ENCODE data around the gene SREK1IP1.

Gene SREK1IP1

DNA sequence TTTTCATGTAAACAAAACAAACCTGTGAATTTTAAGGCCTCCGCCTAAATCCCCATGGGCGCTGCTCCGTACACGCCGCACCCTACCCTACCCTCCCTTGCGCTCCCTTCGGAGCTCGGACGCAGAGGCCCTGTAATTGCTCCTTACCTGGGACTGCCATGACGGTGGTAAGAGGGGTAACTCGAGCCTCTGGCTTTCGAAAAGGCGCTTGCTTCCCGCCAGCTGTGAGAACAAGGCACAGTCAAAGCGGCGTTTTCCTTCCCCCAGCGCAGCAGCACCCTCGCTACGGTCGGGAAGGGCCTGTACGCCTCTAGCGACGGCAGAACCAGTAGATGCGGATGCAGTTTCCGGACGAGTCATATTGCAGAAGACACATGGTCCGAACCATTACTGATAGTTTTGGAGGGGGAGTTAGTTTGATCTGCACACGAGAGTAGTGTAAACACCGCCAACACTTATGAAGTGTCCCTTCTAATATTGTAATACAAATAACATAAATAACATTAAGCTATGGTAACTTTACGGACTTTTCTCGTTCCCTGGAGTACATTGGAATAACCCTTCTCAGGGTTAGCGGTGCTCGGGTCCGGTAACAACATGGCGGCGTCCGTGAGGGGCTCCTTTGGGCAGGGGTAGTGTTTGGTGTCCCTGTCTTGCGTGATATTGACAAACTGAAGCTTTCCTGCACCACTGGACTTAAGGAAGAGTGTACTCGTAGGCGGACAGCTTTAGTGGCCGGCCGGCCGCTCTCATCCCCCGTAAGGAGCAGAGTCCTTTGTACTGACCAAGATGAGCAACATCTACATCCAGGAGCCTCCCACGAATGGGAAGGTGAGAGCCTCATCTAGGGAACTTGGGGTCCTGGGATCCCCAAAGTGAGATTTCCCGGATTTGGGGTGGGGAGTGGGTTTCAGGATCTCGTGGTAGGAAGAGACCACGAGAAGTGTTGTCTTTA, at the start of gene SREK1IP1, which contains the start of gene CWC27:
Gene SREK1IP1 (minus strand): TSS at position 334 of the 955 bp plus-strand sequence. CDS start 174 bp downstream, at position 160.
Gene CWC27 (plus strand): TSS at position 573 of the 955 bp plus-strand sequence. CDS start 217 bp downstream, at position 790.
- DNase-seq, result peak; percentile 94 to 96

DNA sequence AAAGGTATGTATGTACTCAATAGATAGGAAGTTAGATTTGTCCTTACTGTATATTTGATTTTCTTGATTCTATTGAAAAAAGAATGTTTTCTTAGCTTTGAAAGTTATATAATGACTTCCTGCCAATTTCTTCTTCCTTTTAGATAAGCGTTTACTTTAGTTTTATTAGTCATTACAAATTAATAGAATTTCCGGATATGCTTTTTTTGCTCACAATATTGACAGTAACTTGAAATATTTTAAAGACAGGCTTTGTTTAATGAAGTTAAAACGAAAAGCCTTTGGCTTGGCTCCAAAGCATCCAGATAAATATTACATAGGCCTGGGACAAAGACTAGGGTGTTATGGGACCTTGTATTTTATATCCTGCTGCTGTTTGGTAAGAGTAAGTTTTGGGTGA, 49.8 kb upstream of the SREK1IP1 start:
- DNase-seq, result no peak

DNA sequence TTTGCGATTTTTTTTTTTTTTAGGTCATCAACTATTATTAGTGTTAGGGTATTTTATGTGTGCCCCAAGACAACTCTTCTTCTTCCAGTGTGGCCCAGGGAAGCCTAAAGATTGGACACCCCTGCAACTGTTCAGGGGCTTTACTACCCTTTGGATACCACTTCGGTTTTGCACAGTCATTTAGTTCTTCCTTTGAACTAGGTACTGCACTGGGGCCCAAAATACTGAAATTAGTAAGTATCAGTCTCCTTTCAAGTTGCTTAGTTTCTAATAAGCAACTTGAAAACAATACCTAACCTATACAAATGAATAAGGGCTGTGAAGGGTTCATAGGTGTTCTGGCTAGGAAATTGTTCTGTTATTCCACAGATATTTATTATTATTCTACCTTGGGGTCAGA, 45.6 kb upstream of the SREK1IP1 start:
- no peak for DNase-seq

DNA sequence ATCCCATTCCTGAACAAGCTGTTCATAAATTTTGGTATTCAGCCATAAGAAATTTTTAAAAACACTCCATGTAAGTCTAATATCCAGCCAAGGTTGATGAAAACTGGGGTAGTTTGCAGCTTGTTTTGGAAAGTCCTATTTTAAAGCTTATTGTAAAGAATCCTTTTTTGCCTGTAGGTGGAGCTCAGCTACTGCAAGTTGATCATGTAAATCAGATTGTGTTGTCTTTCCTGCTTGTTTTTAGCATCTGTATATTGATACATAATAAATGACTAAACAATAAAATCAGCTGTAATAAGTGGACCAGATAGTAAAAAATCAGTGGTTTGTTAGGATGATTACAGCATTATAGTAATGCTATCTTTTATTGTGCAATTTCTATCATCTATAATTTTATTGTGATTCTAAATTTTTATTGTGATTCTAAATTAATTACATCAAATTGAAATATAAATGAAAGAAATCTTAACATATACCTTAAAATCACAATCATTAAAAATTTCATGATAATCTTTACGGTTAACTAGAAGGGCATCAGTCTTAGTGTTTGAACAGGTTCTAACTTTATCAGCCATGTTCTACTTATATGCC, 42.7 kb upstream of the SREK1IP1 start:
- peak; percentile 79 to 84 for DNase-seq

DNA sequence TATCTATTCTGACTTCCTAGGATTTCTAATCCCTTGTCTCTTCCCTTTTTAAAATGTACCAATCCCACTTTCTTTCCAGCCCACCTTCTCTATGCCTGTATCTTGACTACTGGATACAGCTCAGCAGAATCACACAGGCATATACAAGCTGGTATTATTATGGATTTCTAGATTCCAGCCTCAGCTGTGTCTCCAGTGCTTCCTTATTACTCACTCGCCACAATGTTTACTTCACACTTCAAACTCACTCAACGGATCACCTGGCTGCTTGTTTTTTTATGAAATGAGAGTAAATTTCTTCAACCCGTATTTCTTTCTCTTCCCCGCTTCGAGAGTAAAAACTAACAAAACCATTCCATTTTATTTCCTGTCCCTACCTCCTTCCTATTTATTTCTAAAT, 39.0 kb upstream of the SREK1IP1 start:
- no peak for DNase-seq

DNA sequence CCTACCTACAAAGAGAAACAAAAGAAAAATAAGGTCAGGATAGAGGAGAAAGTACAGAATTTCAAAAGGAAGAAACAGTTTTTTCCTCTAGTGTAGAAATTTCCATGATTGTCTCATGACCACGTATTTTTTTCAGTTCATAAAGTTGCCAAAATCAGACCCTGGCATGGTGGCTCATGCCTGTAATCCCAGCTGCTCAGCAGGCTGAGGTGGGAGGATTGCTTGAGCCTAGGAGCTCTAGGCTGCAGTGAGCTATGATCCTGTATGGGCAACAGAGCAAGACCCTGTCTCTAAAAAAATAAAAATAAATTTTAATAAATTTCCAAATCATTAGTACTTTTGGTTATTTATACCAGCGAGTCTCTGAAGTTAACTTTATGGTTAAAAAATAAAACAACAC, 38.0 kb upstream of the SREK1IP1 start:
- DNase-seq, result no peak

DNA sequence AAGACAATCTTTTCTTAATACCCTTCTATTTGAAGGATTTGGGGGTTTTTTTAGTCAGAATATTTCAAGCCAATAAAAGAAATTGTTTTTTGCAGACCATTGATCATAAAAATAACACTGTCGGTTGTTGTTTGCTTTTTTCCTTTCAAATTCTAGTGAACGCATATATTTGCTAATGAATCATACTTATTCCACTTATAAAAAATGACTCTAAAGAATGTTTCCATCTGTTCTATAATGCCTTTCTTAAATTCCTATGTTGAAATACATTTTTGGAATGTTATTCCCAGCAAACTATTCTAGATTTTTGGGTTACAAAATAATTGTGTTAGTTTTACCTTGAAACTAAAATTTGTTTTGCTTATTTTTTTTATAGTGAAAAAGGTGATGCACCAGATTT, 32.4 kb upstream of the SREK1IP1 start:
- no peak for DNase-seq

DNA sequence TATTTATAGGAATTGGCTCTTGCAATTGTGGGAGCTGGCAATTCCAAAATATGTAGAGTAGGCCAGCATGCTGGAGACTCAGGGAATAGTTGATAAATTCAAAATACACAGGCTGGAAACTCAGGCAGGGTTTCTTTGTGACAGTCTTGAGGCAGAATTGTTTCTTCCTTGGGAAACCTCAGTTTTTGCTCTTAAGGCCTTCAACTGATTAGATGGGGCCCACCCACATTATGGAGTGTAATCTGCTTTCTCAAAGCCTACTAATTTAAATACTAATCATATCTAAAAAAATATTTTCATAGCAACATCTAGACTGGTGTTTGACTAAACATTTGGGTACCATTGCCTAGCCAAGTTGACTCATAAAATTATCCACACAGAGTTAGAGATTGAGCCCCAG, 27.8 kb upstream of the SREK1IP1 start:
- no peak for DNase-seq

DNA sequence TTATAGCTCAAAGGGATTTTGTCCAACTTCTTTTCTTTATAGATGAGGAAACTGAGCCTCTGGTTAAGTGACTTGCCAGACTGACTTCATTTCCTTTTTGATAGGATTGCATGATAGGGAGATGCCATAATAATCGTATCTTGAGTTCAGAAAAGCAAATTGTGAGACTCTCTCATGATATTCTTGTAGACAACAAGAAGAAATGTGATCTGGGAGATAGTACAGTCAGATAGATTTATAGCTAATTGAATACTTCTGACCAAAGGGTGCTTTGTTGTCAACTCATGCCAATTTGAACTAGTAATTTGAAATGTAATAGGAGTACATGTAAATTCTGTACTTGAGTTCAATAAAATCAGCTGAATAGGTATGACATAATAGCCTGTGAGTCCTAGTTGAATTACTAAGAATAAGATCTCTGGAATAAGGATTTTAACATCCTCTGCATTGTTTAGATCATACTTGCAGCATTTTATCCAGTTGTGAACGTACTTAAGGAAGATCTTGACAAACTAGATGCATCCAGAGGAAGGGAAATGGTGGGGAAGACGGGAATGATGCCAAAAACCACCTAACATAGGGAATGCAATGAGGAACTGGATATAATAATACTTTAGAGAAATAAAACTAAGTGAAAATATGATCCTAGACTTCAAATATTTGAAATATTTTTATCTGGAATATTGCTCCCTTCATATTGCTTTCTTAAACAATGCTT, 25.7 kb upstream of the SREK1IP1 start:
- no peak for DNase-seq

DNA sequence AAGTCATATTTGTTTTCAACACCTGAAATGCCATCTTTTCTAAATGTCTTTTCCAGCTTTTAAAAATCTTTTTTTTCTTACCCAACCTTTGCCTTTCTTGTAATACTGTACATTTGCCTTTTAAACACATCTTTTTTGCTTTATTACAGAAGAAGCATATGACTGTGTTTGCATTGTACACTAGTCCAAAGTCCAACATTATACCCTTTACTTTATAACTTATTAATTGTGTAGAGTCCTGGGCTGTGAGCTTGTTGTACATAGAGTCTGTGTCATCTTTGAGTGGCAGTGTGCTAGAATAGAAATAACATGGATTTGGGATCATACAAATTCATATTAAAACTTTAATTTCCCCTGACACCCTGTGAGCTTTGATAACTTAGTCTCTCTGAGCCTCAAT, 24.0 kb upstream of the SREK1IP1 start:
- no peak for DNase-seq

DNA sequence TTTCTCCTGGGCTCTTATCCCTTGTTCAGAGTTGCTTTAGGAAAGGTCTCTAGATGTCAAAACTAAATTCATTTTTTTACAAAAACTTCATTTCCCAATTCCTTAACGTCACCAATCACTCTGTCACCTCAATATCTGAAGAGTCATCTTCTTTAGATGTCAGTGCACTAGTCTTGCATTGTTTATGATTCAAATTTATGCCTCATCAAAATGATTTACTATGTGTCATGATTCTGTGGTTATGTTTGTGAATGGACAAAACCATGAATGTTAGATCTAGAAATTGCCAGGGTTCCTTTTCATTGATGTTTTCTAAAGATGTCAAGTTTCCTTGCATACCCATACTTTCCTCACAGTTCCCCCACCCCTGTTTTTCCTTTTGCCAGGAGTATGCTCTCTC, 21.7 kb upstream of the SREK1IP1 start:
- no peak for DNase-seq

DNA sequence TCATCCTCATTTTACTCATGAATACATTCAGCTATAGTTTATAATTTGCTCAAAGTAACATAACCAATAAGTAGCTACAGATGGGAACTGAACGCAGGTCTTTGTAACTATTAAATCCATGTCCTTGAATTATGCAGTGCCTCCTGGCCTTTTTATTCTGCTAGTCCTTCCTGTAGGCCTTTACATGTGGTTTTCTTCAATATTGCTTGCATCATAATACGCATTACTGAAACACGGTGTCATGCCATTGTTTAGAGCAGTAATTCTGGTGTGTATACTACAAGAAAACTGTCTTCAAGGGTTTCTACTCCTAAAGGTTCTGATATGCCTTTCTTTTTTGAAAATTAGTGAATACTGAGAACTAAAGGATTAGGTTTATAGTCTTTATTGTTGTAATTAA, 21.0 kb upstream of the SREK1IP1 start:
- DNase-seq, result no peak

DNA sequence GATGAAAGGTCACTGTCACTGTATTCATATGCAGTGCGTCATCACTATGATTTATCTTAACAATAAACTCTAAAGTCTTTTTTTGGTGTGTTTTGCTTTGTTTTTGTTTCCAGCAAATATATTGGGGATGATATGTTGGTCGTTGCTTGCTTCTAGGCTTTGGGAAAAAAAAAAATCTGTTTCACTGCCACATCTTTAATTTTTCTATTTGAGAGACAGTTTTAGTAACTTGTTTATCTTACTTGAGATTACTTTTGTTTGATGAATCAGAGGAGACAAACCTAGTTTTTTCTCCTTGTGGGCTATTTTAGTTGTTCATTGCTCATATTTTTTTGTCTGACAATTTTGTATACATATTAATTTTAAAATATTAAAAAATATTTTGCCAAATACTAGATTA, 19.7 kb upstream of the SREK1IP1 start:
- no peak for DNase-seq

DNA sequence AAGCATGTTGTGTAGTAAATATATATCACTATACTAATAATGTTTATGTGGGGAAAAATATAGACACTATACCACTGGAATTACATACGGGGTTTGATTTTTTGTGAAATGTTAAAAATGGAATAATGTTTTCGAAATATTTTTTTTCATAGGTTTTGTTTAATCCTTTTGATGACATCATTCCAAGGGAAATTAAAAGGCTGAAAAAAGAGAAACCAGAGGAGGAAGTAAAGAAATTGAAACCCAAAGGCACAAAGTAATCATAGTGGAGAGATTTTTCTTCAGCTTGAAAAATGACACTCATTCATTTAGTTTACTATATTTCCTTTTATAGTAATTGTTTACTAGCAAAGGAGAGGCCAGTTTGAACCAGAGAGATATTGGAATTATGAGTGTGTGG, 17.9 kb upstream of the SREK1IP1 start:
- no peak for DNase-seq

DNA sequence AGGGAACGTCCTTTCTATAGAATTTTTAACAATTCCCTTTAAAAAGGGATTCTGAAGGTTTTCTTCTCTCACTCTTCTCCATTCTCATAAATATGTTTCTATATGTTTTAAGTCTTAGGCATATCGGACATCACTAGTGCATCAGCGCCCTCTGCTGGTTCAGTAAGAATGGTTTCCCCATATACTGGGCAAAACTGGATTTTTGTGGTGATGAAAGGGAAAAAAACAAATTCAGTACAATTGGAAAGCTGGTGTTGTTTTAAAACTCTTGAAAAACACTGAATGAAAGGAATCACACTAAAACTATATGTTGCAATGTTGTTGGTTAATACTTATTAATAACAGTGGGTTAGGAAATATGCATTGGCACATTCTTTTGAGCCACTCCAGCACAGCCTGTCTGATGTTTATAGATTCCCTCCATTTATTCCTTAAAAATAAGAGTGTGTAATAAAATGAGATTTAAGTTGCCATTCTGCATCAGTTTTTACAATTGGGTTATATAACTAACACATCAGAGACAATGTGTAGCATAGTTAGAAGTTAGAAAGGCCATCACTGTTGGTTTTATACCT, 16.0 kb upstream of the SREK1IP1 start:
- DNase-seq, result peak; percentile 89 to 92

DNA sequence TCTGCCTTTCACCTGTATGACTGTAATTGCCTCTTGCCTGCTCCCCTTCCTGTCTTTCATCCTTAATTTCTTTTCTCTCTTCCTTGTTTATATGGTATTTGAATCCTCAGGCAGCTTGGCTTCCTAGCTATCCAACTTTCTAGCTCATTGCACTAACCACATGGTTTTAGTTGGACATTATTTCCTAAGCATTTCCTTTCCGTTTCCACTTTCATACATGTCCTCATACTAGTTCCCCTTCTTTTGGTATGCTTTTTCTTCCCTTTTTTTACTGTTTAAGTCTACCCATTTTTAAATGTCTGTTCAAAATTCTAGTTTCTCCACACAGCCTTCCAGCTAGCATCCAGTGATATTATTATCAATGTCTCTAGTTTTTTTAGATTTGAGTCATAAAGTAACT, 6.8 kb upstream of the SREK1IP1 start:
- DNase-seq, result peak; percentile 83 to 84

DNA sequence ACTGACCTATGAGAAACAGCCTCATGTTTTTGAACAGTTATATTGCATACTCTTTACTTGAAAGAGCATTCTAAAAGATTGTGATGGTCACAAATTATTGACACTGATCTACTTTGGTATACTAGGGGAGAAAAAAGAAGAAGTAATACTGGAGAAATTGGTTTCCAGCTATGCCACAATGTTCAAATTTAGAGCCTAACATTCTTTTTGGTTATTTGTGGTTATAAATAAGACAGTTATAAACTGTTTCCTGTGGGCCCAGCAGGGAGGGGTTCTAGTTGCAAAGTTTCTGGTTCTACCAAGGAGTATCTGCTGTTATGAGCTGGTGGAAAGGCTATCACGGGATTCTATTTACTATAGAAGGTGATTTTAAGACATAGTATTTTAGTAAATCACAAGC, 5.0 kb upstream of the SREK1IP1 start:
- peak; percentile 45 to 66 for DNase-seq

DNA sequence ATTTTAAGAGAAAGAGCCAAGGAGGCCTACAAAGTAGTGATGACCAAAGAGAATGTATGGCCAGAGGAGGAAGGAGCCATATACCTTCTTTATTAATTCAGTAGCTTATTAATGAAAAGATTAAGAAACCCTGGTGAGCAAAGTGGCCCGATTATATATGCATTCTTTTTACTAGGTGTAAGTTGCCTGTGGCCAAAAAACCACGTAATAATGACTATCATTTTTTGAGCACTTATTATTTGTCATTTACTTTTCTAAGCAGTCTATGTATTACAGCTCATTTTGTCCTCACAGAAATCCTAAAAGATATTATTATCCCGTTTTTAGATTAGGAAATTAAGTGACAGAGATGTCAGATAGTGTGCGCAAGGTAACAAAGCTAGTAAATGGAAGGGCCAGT, 3.2 kb upstream of the SREK1IP1 start:
- no peak for DNase-seq

DNA sequence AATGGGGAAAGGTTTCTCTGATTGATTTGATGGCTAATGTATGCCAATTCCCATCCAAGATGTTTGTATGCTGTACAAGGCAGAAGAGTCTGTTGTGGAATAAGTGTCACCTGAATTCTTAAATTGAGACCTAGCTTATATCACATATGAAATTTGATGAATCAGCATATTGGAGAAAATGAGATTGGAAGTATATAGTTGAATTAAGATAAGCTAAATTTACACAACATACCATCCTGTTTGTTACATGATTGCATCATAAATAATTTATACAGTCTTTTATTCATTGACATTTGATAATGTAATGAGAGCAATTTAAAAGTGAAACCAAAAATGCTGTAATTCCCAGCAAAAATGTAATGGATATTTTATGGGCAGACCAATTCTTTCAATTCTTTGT, 1.4 kb upstream of the SREK1IP1 start:
- DNase-seq, result no peak

DNA sequence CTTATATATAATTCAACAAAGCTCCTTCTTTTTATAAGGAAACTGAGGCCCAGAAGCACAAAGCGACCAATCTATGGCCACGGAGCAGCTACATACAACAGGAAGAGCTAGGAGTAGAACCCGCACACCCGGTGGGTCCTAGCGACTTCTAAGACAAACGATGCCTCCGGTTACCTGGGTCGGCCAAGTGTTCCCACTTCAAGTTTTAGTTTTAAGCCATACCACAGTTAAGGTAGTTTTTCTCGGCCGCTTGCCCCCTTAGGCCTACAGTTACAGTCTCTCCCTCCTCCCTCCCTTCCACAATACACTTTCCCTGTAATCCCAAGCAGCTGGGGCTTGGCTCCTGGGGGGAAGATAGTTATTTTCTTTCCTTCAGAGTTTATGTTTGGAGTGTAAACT, 533 bp downstream of the SREK1IP1 start:
- peak; percentile 45 to 48 for DNase-seq

DNA sequence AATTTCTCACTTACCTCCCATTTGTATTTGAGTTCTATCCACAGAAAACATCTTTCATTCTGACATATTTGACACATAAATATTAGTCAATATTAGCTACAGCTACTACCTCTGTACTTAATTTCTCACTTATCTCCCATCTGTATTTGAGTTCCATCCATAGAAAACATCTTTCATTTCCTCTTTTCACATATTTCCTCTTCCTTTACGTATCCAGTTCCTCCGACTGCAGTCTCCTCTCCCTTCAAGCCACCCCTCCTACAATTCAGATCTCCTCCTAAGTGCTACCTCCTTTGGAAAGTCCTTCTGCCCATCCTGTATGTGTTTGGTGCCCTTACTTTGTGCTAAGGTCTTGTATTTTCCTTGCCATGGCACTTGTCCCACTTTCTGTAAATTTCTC, 1.6 kb downstream of the SREK1IP1 start:
- peak; percentile 14 to 34 for DNase-seq

DNA sequence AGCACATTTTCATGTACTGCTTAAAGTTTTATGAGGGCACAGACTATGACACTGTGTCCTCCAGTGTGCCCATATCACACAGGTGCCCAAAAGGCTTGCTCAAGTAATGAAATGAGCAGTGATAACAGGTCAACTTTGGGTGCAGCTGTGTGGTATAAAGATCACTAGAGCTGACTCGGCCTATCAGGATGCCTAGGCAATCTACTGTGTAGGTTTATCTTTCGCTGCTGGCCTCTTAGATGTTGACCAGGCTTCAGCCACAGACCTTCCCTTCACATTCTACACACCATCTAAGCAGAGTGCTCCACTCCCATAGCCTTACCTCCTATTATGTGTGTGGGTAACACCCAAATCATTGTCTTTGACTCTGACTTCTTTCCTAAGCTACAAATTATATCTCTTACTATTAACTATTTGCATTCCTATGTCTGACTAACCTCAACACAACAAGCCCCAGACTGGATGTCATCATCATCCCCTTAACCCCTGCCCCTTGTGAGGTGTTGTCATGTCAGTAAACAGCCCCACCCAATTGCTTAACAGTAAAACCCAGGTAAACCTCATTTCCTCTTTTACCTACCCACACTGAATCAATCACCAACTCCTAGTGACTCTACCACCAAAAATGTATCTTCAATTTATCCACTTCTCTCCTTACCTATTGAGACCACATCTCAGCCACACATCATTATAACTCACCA, 2.5 kb downstream of the SREK1IP1 start:
- DNase-seq, result no peak
